Effector memory CD4-positive, alpha-beta T cell (primary cell): Measurements from ENCODE around the gene MAPKAP1.

Source experiments
- DNase-seq, 3 donors: peaks; one replicate each; pipeline ENCODE4 v3.0.0-alpha.2; 2020
- H3K27ac ChIP-seq: 2 replicates; pipeline ENCODE4 v1.7.0; 2013; ENCODE audit warnings: mild to moderate bottlenecking, low read length, moderate library complexity; ENCODE audit not compliant: insufficient read depth, poor library complexity, severe bottlenecking
- H3K27me3 ChIP-seq: replicated peaks from 2 replicates; pipeline ENCODE4 v1.7.0; 2013; ENCODE audit warnings: mild to moderate bottlenecking, low read length; ENCODE audit not compliant: insufficient read depth, control insufficient read depth, poor library complexity, severe bottlenecking
- H3K36me3 ChIP-seq: 2 replicates; pipeline ENCODE4 v1.7.0; 2013; ENCODE audit warnings: mild to moderate bottlenecking, low read length, moderate library complexity; ENCODE audit not compliant: control insufficient read depth, insufficient read depth
- H3K4me1 ChIP-seq: 2 replicates; pipeline ENCODE4 v1.7.0; 2013; ENCODE audit warnings: low read length, mild to moderate bottlenecking; ENCODE audit not compliant: control insufficient read depth, insufficient read depth, poor library complexity, severe bottlenecking
- H3K4me3 ChIP-seq: 2 replicates; pipeline ENCODE4 v1.7.0; 2013; ENCODE audit warnings: low read length, low read depth, mild to moderate bottlenecking; ENCODE audit not compliant: insufficient read depth, poor library complexity, severe bottlenecking
- H3K9me3 ChIP-seq: 2 replicates; pipeline ENCODE4 v1.7.0; 2013; ENCODE audit warnings: mild to moderate bottlenecking, low read length, moderate library complexity; ENCODE audit not compliant: control insufficient read depth

MAPKAP1 gene

GRCh38 chr9:125425901-125426515, 281.0 kb downstream of the MAPKAP1 start:
- Histone ChIP-seq H3K27ac (no peak overlapping the region), H3K27me3 (no peaks in the 10 kb centered on the region), H3K4me3 (no peak overlapping the region)

GRCh38 chr9:125425170-125425897, 281.7 kb downstream of the MAPKAP1 start:
- H3K27me3 ChIP-seq: no peaks in the 10 kb centered on the region
- no peak overlapping the region for H3K4me3 ChIP-seq
- H3K4me1 ChIP-seq: no peaks in the 10 kb centered on the region
- H3K27ac ChIP-seq: no peak overlapping the region
- DNase-seq: no peak
- H3K9me3 ChIP-seq: no peaks in the 10 kb centered on the region
- no peaks in the 10 kb centered on the region for H3K36me3 ChIP-seq

More at GRCh38 chr9:125425901-125426515, 281.0 kb downstream of the MAPKAP1 start:
- H3K4me1 ChIP-seq: no peaks in the 10 kb centered on the region
- DNase-seq: no peak
- H3K9me3 ChIP-seq: no peaks in the 10 kb centered on the region
- H3K36me3 ChIP-seq: no peaks in the 10 kb centered on the region

GRCh38 chr9:125423964-125424363, 283.0 kb downstream of the MAPKAP1 start:
- Histone ChIP-seq H3K36me3 (no peaks in the 10 kb centered on the region), H3K27me3 (no peaks in the 10 kb centered on the region), H3K9me3 (no peaks in the 10 kb centered on the region), H3K4me3 (no peak overlapping the region), H3K4me1 (no peaks in the 10 kb centered on the region), H3K27ac (no peak overlapping the region)
- DNase-seq: no peak

GRCh38 chr9:125422853-125423252, 284.2 kb downstream of the MAPKAP1 start:
- DNase-seq: no peak
- H3K4me1 ChIP-seq: no peaks in the 10 kb centered on the region
- no peaks in the 10 kb centered on the region for H3K9me3 ChIP-seq
- H3K27ac ChIP-seq: no peak overlapping the region
- no peaks in the 10 kb centered on the region for H3K36me3 ChIP-seq
- no peaks in the 10 kb centered on the region for H3K27me3 ChIP-seq
- H3K4me3 ChIP-seq: no peak overlapping the region

- H3K27ac ChIP-seq: no peak overlapping the region
- no peak for DNase-seq
- H3K27me3 ChIP-seq: no peaks in the 10 kb centered on the region
- no peaks in the 10 kb centered on the region for H3K4me1 ChIP-seq
- no peak overlapping the region for H3K4me3 ChIP-seq
- no peaks in the 10 kb centered on the region for H3K36me3 ChIP-seq
- H3K9me3 ChIP-seq: no peaks in the 10 kb centered on the region
Measured at GRCh38 chr9:125421591-125422181, 285.3 kb downstream of the MAPKAP1 start.

- H3K27ac ChIP-seq: no peak overlapping the region
- H3K4me3 ChIP-seq: no peak overlapping the region
- no peaks in the 10 kb centered on the region for H3K9me3 ChIP-seq
- no peaks in the 10 kb centered on the region for H3K27me3 ChIP-seq
- no peaks in the 10 kb centered on the region for H3K4me1 ChIP-seq
- DNase-seq: no peak
- H3K36me3 ChIP-seq: no peaks in the 10 kb centered on the region
Measured at GRCh38 chr9:125421166-125421565, 285.8 kb downstream of the MAPKAP1 start.

GRCh38 chr9:125418404-125418803, 288.6 kb downstream of the MAPKAP1 start:
- no peak for DNase-seq
- H3K4me3 ChIP-seq: no peak overlapping the region
- no peaks in the 10 kb centered on the region for H3K36me3 ChIP-seq

GRCh38 chr9:125416517-125416916, 290.5 kb downstream of the MAPKAP1 start:
- Histone ChIP-seq H3K4me1 (no peaks in the 10 kb centered on the region), H3K36me3 (no peaks in the 10 kb centered on the region), H3K4me3 (no peak overlapping the region), H3K9me3 (no peaks in the 10 kb centered on the region), H3K27me3 (no peaks in the 10 kb centered on the region), H3K27ac (no peak overlapping the region)
- DNase-seq: no peak

More at GRCh38 chr9:125418404-125418803, 288.6 kb downstream of the MAPKAP1 start:
- no peak overlapping the region for H3K27ac ChIP-seq
- no peaks in the 10 kb centered on the region for H3K27me3 ChIP-seq
- H3K4me1 ChIP-seq: no peaks in the 10 kb centered on the region
- no peaks in the 10 kb centered on the region for H3K9me3 ChIP-seq

GRCh38 chr9:125415583-125416460, 291.2 kb downstream of the MAPKAP1 start:
- H3K4me3 ChIP-seq: no peak overlapping the region
- H3K27me3 ChIP-seq: no peaks in the 10 kb centered on the region
- no peak for DNase-seq
- H3K36me3 ChIP-seq: no peaks in the 10 kb centered on the region
- H3K9me3 ChIP-seq: no peaks in the 10 kb centered on the region
- no peaks in the 10 kb centered on the region for H3K4me1 ChIP-seq
- no peak overlapping the region for H3K27ac ChIP-seq
